ENCODE measurements around the gene CWH43.
"Not testable (repeated sequence)": the region's sequence is repeated elsewhere in the genome, so short reads cannot be mapped to it uniquely, and the experiment has no call there.

The CWH43 gene

DNA sequence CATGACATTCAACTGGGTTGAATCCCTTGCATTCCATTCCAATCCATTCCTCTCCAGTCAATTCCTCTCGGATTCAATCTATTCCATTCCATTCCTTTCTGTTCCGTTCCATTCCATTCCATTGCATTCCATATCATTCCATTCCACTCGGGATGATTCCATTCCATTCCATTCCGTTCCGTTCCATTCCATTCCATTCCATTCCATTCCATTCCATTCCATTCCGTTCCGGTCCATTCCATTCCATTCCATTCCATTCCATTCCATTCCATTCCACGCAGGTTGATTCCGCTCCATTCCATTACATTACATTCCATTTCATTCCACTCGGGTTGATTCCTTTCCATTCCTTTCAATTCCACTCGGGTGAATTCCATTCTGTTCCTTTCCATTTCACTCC lies 111.4 kb downstream of the CWH43 start:
- not testable (repeated sequence) for DNase-seq (ENCODE audit: low read depth)

DNA sequence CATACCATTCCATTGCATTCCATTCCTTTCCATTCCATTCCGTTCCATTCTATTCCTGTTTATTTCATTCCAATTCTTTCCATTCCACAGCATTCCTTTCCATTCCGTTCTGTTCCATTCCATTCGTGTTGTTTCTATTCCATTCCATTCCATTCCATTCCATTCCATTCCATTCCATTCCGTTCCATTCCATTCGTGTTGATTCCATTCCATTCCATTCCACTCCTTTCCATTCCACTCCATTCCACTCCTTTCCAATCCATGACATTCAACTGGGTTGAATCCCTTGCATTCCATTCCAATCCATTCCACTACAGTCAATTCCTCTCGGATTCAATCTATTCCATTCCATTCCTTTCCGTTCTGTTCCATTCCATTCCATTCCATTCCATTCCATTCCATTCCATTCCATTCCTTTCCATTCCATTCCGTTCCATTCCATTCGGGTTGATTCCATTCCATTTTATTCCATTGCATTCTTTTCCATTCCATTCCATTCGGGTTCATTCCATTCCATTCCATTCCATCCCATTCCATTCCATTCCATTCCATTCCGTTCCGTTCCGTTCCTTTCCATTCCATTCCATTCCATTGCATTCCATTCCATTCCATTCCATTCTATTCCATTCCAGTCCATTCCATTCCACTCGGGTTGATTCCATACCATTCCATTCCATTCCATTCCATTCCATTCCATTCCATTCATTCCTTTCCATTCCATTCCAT lies 112.1 kb downstream of the CWH43 start:
- not testable (repeated sequence) for DNase-seq (ENCODE audit: low read depth)

DNA sequence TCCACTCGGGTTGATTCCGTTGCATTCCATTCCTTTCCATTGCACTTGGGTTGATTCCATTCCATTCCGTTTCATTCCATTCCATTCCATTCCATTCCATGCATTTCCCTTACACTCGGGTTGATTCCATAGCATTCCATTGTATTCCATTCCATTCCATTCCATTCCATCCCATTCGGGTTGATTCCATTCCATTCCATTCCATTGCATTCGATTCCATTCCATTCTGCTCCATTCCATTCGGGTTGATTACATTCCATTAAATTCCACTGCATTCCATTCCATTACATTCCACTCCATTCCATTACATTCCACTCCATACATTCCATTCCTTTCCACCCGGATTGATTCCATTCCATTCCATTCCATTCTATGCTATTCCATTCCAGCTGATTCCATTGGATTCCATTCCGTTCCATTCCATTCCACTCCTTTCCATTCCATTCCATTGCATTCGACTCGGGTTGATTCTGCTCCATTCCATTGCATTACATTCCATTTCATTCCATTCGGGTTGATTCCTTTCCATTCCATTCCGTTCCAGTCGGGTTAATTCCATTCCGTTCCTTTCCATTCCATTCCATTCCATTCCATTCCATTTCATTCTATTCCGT lies 113.9 kb downstream of the CWH43 start:
- DNase-seq (ENCODE audit: low read depth): not testable (repeated sequence)

DNA sequence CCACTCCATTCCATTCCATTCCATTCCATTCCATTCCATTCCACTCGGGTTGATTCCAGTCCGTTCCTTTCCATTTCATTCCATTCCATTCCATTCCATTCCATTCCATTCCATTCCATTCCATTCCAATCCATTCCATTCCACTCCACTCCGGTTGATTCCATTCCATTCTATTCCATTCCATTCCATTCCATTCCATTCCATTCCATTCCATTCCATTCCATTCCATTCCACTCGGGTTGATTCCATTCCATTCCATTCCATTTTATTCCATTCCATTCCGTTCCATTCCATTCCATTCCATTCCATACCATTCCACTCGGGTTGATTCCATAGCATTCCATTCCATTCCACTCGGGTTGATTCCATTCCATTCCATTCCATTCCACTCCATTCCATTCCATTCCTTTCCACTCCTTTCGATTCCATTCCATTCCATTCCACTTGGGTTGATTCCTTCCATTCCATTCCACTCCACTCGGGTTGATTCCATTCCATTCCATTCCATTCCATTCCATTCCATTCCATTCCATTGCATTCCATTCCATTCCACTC lies 116.3 kb downstream of the CWH43 start:
- DNase-seq (ENCODE audit: low read depth): not testable (repeated sequence)

DNA sequence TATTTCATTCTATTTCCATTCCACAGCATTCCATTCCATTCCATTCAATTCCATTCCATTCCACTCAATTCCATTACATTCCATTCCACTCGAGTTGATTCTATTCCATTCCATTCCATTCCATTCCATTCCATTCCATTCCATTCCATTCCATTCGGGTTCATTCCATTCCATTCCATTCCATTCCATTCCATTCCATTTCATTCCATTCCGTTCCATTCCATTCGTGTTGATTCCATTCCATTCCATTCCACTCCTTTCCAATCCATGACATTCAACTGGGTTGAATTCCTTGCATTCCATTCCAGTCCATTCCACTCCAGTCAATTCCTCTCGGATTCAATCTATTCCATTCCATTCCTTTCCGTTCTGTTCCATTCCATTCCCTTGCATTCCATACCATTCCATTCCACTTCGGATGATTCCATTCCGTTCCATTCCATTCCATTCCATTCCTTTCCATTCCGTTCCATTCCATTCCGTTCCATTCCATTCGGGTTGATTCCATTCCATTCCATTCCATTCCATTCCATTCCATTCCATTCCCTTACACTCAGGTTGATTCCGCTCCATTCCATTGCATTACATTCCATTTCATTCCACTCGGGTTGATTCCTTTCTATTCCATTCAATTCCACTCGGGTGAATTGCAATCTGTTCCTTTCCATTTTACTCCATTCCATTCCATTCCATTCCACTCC lies 117.5 kb downstream of the CWH43 start:
- DNase-seq (ENCODE audit: low read depth): not testable (repeated sequence)

DNA sequence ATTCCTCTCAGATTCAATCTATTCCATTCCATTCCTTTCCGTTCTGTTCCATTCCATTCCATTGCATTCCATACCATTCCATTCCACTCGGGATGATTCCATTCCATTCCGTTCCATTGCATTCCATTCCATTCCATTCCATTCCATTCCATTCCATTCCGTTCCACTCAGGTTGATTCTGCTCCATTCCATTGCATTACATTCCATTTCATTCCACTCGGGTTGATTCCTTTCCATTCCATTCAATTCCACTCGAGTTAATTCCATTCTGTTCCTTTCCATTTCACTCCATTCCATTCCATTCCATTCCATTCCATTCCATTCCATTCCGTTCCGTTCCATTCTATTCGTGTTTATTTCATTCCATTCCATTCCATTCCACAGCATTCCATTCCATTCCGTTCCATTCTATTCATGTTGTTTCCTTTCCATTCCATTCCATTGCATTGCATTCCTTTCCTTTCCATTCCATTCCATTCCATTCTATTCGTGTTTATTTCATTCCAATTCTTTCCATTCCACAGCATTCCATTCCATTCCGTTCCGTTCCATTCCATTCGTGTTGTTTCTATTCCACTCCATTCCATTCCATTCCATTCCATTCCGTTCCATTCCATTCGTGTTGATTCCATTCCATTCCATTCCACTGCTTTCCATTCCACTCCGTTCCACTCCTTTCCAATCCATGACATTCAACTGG lies 118.3 kb downstream of the CWH43 start:
- DNase-seq (ENCODE audit: low read depth): not testable (repeated sequence)

DNA sequence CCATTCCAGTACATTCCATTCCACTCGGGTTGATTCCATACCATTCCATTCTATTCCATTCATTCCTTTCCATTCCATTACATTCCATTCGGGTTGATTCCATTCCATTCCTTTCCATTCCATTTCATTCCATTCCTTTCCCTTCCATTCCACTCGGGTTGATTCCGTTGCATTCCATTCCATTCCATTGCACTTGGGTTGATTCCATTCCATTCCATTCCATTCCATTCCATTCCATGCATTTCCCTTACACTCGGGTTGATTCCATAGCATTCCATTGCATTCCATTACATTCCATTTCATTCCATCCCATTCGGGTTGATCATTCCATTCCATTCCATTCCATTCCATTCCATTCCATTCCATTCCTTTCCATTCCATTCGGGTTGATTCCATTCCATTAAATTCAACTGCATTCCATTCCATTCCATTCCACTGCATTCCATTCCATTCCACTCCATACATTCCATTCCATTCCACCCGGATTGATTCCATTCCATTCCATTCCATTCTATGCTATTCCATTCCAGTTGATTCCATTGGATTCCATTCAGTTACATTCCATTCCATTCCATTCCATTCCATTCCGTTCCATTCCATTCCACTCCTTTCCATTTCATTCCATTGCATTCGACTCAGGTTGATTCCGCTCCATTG lies 119.3 kb downstream of the CWH43 start:
- DNase-seq (ENCODE audit: low read depth): not testable (repeated sequence)

DNA sequence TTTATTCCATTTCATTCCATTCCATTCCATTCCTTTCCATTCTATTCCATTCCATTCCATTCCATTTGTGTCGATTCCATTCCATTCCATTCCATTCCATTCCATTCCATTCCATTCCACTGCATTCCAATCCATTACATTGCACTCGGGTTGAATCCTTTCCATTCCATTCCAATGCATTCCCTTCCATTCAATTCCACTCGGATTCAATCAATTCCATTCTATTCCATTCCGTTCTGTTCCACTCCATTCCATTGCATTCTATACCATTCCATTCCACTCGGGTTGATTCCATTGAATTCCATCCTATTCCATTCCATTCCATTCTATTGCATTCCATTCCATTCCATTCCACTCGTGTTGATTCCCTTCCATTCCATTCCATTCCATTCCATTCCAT lies 121.2 kb downstream of the CWH43 start:
- DNase-seq (ENCODE audit: low read depth): not testable (repeated sequence)

DNA sequence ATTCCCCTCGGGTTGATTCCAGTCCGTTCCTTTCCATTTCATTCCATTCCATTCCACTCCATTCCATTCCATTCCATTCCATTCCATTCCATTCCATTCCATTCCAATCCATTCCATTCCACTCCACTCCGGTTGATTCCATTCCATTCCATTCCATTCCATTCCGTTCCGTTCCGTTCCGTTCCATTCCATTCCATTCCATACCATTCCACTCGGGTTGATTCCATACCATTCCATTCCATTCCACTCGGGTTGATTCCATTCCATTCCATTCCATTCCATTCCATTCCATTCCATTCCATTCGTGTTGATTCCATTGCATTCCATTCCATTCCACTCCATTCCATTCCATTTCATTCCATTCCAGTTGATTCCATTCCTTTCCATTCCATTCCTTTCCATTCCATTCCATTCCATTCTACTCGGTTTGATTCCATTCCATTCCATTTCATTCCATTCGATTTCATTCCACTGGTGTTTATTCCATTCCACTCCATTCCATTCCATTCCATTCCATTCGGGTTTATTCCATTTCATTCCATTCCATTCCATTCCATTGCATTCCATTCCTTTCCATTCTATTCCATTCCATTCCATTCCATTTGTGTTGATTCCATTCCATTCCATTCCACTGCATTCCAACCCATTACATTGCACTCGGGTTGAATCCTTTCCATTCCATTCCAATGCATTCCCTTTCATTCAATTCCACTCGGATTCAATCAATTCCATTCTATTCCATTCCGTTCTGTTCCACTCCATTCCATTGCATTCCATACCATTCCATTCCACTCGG lies 122.3 kb downstream of the CWH43 start:
- DNase-seq (ENCODE audit: low read depth): not testable (repeated sequence)

DNA sequence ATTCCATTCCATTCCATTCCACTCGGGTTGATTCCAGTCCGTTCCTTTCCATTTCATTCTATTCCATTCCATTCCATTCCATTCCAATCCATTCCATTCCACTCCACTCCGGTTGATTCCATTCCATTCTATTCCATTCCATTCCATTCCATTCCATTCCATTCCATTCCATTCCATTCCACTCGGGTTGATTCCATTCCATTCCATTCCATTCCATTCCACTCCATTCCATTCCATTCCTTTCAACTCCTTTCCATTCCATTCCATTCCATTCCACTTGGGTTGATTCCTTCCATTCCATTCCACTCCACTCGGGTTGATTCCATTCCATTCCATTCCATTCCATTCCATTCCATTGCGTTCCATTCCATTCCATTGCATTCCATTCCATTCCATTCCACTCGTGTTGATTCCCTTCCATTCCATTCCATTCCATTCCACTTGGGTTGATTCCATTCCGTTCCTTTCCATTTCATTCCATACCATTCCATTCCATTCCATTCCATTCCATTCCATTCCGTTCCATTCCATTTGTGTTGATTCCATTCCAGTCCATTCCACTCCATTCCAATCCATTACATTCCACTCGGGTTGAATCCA lies 123.6 kb downstream of the CWH43 start:
- not testable (repeated sequence) for DNase-seq (ENCODE audit: low read depth)

DNA sequence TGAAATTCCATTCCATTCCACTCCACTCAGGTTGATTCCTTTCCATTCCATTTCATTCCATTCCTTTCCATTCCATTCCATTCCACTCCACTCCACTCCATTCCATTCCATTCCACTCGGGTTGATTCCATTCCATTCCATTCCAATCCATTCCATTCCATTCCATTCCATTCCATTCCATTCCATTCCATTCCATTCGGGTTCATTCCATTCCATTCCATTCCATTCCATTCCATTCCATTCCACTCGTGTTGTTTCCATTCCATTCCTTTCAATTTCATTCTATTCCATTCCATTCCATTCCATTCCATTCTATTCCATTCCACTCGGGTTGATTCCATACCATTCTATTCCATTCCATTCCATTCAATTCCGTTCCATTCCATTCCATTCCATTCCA lies 124.5 kb downstream of the CWH43 start:
- not testable (repeated sequence) for DNase-seq (ENCODE audit: low read depth)

Measured in non-pigmented ciliary epithelial cell (primary cell).